ENCODE results near the gene THAP4. TPM values are rescaled to one million over a fixed set of nuclear protein-coding genes. Genes with fewer than 3 reads are reported as not detected.

Gene THAP4
- total RNA-seq, 1 experiment from 2014 or later = 88.6 TPM

GRCh38 chr2:241620419-241620769, 16.6 kb downstream of the THAP4 start:
- no peak for ATAC-seq
- Mint-ChIP-seq H3K36me3 (peaks cover 9% of the 10 kb centered on the region), H3K4me1 (peaks cover 24% of the 10 kb centered on the region), H3K9me3 (peaks cover 5% of the 10 kb centered on the region), H3K27ac (0 out of 2 replicates have a peak overlapping the region, but pooled peaks have one; percentile 77), H3K4me3 (no peak overlapping the region), H3K27me3 (ENCODE audit: low read depth) (no peaks in the 10 kb centered on the region)
- no peak for DNase-seq (ENCODE audit: low spot score)
- no peak for TF ChIP-seq ZNF317 (CRISPR knock-in tag; IDR thresholded peaks at IDR 0.05; ENCODE audit: borderline replicate concordance, low read depth)
- no peak for TF ChIP-seq NR3C1 (CRISPR knock-in tag; conservative IDR thresholded peaks at IDR 0.05; ENCODE audit: low read depth)
- no peak for TF ChIP-seq HMGXB4 (CRISPR knock-in tag; IDR thresholded peaks at IDR 0.05)
- no peak for TF ChIP-seq JAZF1 (CRISPR knock-in tag; IDR thresholded peaks at IDR 0.05)
- TF ChIP-seq FOXP1 (CRISPR knock-in tag; IDR thresholded peaks at IDR 0.05; ENCODE audit: borderline replicate concordance) = no peak
- TF ChIP-seq CDX4 (CRISPR knock-in tag; IDR thresholded peaks at IDR 0.05; ENCODE audit: borderline replicate concordance) = no peak
- no peak for TF ChIP-seq NFYB (CRISPR knock-in tag; conservative IDR thresholded peaks at IDR 0.05; ENCODE audit: low read depth)
- no peak for TF ChIP-seq PREB (CRISPR knock-in tag; IDR thresholded peaks at IDR 0.05; ENCODE audit: borderline replicate concordance)
- TF ChIP-seq ZNF425 (CRISPR knock-in tag; conservative IDR thresholded peaks at IDR 0.05) = no peak
- TF ChIP-seq HMGA2 (CRISPR knock-in tag; IDR thresholded peaks at IDR 0.05) = no peak
- TF ChIP-seq ZNF138 (CRISPR knock-in tag; conservative IDR thresholded peaks at IDR 0.05) = no peak
- TF ChIP-seq ZNF121 (CRISPR knock-in tag; IDR thresholded peaks at IDR 0.05) = no peak
- no peak for TF ChIP-seq ZNF219 (CRISPR knock-in tag; IDR thresholded peaks at IDR 0.05; ENCODE audit: borderline replicate concordance)
- TF ChIP-seq ZBTB21 (CRISPR knock-in tag; IDR thresholded peaks at IDR 0.05; ENCODE audit: borderline replicate concordance) = no peak
- ChIA-PET POLR2A (no interaction called here), CTCF (no interaction called here)

GRCh38 chr2:241619597-241620418, 17.1 kb downstream of the THAP4 start:
- no peak for TF ChIP-seq ZNF232 (CRISPR knock-in tag; IDR thresholded peaks at IDR 0.05)
- TF ChIP-seq PREB (CRISPR knock-in tag; IDR thresholded peaks at IDR 0.05; ENCODE audit: borderline replicate concordance) = no peak
- no peak for TF ChIP-seq E2F1 (CRISPR knock-in tag; IDR thresholded peaks at IDR 0.05)
- no peak for TF ChIP-seq AR (CRISPR knock-in tag; IDR thresholded peaks at IDR 0.05)
- Mint-ChIP-seq H3K4me3 (no peak overlapping the region), H3K27ac (peak overlapping the region; percentile 36; the same call in 1 of the 2 replicates), H3K9me3 (peaks cover 5% of the 10 kb centered on the region), H3K27me3 (ENCODE audit: low read depth) (no peaks in the 10 kb centered on the region), H3K36me3 (peaks cover 9% of the 10 kb centered on the region), H3K4me1 (peaks cover 26% of the 10 kb centered on the region)
- DNase-seq (ENCODE audit: low spot score) (no peak), ATAC-seq (no peak)
- ChIA-PET POLR2A (no interaction called here), CTCF (no interaction called here)

Data from WTC11 (cell line).